SK-N-SH (cell line): ENCODE measurements around the gene PTPRG.

ENCODE experiments used
- FOSL2 ChIP-seq: IDR thresholded peaks from 2 replicates; pipeline ENCODE4 v1.4.0; 2012; ENCODE audit warnings: low read depth, mild to moderate bottlenecking, moderate library complexity, borderline replicate concordance
- NFIC ChIP-seq: IDR thresholded peaks from 2 replicates; pipeline ENCODE4 v1.4.0; 2012; ENCODE audit warnings: borderline replicate concordance
- RCOR1 ChIP-seq: fragments of 150-350 bp; IDR thresholded peaks from 2 replicates; pipeline ENCODE4 v1.6.1; 2017; ENCODE audit warnings: antibody characterized with exemption, low read length
- SMC3 ChIP-seq: IDR thresholded peaks from 2 replicates; pipeline ENCODE4 v1.6.1; 2012; ENCODE audit warnings: low read depth, low read length, improper control_type of control experiment
- TAF1 ChIP-seq: IDR thresholded peaks from 2 replicates; pipeline ENCODE4 v1.6.1; 2012; ENCODE audit warnings: low read depth, mild to moderate bottlenecking, low read length, moderate library complexity, borderline replicate concordance
- TF ChIP-seq, protein P1 (sequence below): fragments of 200-600 bp; sonication (generic); IDR thresholded peaks from 2 replicates; pipeline ENCODE4 v1.6.1; 2017; ENCODE audit warnings: antibody characterized with exemption, mild to moderate bottlenecking, moderate library complexity
- TF ChIP-seq, protein P2 (sequence below): IDR thresholded peaks from 2 replicates; pipeline ENCODE4 v1.4.0; 2012; ENCODE audit warnings: low read depth, borderline replicate concordance

DNA sequence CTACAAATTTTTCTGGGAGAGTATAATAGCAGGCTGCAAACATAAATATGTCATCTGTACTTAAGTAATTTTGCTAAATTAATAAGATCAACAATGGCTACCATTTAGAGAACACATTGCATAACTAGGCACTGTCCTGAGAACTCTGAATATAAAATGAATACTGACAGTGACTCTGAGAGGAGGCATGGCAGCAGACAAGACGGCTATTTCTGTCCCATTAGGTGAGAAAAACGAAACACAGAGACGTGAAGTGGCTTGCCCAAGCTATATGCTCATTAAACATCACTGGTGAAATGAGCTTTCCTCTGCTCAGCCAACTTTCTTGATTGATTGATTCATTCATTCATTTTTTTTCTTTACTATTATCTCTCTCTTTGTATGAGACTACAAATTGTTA, 384.3 kb downstream of the PTPRG start:
- TF ChIP-seq, protein P1, sequence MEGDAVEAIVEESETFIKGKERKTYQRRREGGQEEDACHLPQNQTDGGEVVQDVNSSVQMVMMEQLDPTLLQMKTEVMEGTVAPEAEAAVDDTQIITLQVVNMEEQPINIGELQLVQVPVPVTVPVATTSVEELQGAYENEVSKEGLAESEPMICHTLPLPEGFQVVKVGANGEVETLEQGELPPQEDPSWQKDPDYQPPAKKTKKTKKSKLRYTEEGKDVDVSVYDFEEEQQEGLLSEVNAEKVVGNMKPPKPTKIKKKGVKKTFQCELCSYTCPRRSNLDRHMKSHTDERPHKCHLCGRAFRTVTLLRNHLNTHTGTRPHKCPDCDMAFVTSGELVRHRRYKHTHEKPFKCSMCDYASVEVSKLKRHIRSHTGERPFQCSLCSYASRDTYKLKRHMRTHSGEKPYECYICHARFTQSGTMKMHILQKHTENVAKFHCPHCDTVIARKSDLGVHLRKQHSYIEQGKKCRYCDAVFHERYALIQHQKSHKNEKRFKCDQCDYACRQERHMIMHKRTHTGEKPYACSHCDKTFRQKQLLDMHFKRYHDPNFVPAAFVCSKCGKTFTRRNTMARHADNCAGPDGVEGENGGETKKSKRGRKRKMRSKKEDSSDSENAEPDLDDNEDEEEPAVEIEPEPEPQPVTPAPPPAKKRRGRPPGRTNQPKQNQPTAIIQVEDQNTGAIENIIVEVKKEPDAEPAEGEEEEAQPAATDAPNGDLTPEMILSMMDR, result no peak
- TF ChIP-seq TAF1, result no peak
- TF ChIP-seq RCOR1, result no peak
- no peak for TF ChIP-seq FOSL2
- TF ChIP-seq, protein P2, sequence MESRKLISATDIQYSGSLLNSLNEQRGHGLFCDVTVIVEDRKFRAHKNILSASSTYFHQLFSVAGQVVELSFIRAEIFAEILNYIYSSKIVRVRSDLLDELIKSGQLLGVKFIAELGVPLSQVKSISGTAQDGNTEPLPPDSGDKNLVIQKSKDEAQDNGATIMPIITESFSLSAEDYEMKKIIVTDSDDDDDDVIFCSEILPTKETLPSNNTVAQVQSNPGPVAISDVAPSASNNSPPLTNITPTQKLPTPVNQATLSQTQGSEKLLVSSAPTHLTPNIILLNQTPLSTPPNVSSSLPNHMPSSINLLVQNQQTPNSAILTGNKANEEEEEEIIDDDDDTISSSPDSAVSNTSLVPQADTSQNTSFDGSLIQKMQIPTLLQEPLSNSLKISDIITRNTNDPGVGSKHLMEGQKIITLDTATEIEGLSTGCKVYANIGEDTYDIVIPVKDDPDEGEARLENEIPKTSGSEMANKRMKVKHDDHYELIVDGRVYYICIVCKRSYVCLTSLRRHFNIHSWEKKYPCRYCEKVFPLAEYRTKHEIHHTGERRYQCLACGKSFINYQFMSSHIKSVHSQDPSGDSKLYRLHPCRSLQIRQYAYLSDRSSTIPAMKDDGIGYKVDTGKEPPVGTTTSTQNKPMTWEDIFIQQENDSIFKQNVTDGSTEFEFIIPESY, result no peak
- TF ChIP-seq NFIC, result no peak
- no peak for TF ChIP-seq SMC3
